H9 (cell line): ENCODE results near the gene LILRB3. TPM values are rescaled to one million over a fixed set of nuclear protein-coding genes. Genes with fewer than 3 reads are reported as not detected.

ENCODE experiments used
- DNase-seq: peaks from one replicate; pipeline ENCODE4 v3.0.0-alpha.2; 2017
- H2AFZ ChIP-seq: one replicate; pipeline ENCODE4 v1.6.1; 2013; ENCODE audit warnings: mild to moderate bottlenecking, low read length, control low read depth, moderate library complexity
- H2AK5ac ChIP-seq: 2 replicates; pipeline ENCODE4 v1.6.1; 2013; ENCODE audit warnings: low read length, control low read depth, mixed read lengths; ENCODE audit not compliant: insufficient read length
- H2BK120ac ChIP-seq: one replicate; pipeline ENCODE4 v1.6.1; 2013; ENCODE audit warnings: low read depth, mild to moderate bottlenecking, low read length, control low read depth, inconsistent platforms; ENCODE audit not compliant: poor library complexity, severe bottlenecking
- H2BK12ac ChIP-seq: 2 replicates; pipeline ENCODE4 v1.6.1; 2013; ENCODE audit warnings: low read length, control low read depth, mixed read lengths, low read depth; ENCODE audit not compliant: insufficient read length
- H2BK15ac ChIP-seq: 2 replicates; pipeline ENCODE4 v1.6.1; 2013; ENCODE audit warnings: low read depth, low read length, control low read depth
- H2BK20ac ChIP-seq: one replicate; pipeline ENCODE4 v1.6.1; 2013; ENCODE audit warnings: low read depth, mild to moderate bottlenecking, low read length, control low read depth, inconsistent platforms; ENCODE audit not compliant: poor library complexity, severe bottlenecking
- H2BK5ac ChIP-seq: 2 replicates; pipeline ENCODE4 v1.6.1; 2013; ENCODE audit warnings: low read length, control low read depth, mixed read lengths; ENCODE audit not compliant: insufficient read length
- H3K14ac ChIP-seq: 2 replicates; pipeline ENCODE4 v1.6.1; 2013; ENCODE audit warnings: low read length, control low read depth; ENCODE audit not compliant: insufficient read depth
- H3K18ac ChIP-seq: 2 replicates; pipeline ENCODE4 v1.6.1; 2013; ENCODE audit warnings: low read depth, mild to moderate bottlenecking, mixed read lengths, low read length, control low read depth; ENCODE audit not compliant: insufficient read length
- H3K23ac ChIP-seq: 2 replicates; pipeline ENCODE4 v1.6.1; 2013; ENCODE audit warnings: low read length, control low read depth, mixed read lengths, low read depth; ENCODE audit not compliant: insufficient read length
- H3K23me2 ChIP-seq: 2 replicates; pipeline ENCODE4 v1.6.1; 2013; ENCODE audit warnings: low read depth, mild to moderate bottlenecking, mixed read lengths, low read length, control low read depth; ENCODE audit not compliant: insufficient read length, poor library complexity, severe bottlenecking
- H3K27ac ChIP-seq: 2 replicates; pipeline ENCODE4 v1.5.1; 2013; ENCODE audit warnings: low read length, control low read depth, mixed read lengths, low read depth; ENCODE audit not compliant: insufficient read length
- H3K27me3 ChIP-seq: 2 replicates; pipeline ENCODE4 v1.6.1; 2013; ENCODE audit warnings: low read length, control low read depth, inconsistent platforms; ENCODE audit not compliant: insufficient read depth
- H3K4ac ChIP-seq: 2 replicates; pipeline ENCODE4 v1.6.1; 2013; ENCODE audit warnings: low read depth, mild to moderate bottlenecking, control low read depth, inconsistent platforms, low read length, moderate library complexity
- H3K4me1 ChIP-seq: 2 replicates; pipeline ENCODE4 v1.6.1; 2013; ENCODE audit warnings: low read length, control low read depth, inconsistent platforms; ENCODE audit not compliant: insufficient read depth
- H3K4me2 ChIP-seq: 2 replicates; pipeline ENCODE4 v1.6.1; 2013; ENCODE audit warnings: low read length, control low read depth, mixed read lengths; ENCODE audit not compliant: insufficient read length, insufficient read depth
- H3K56ac ChIP-seq: 2 replicates; pipeline ENCODE4 v1.6.1; 2013; ENCODE audit warnings: low read depth, mild to moderate bottlenecking, mixed read lengths, low read length, control low read depth; ENCODE audit not compliant: insufficient read length
- H3K79me1 ChIP-seq: 2 replicates; pipeline ENCODE4 v1.6.1; 2013; ENCODE audit warnings: low read depth, mild to moderate bottlenecking, moderate library complexity, low read length, control low read depth, inconsistent platforms; ENCODE audit not compliant: insufficient read depth, poor library complexity, severe bottlenecking
- H3K79me2 ChIP-seq: 2 replicates; pipeline ENCODE4 v1.6.1; 2013; ENCODE audit warnings: low read length, control low read depth, inconsistent platforms; ENCODE audit not compliant: insufficient read depth
- H3K9ac ChIP-seq: 2 replicates; pipeline ENCODE4 v1.6.1; 2013; ENCODE audit warnings: low read length, control low read depth, mixed read lengths; ENCODE audit not compliant: insufficient read length; ENCODE audit errors: extremely low read depth
- H3K9me3 ChIP-seq: one replicate; pipeline ENCODE4 v1.6.1; 2013; ENCODE audit warnings: low read depth, low read length, inconsistent platforms; ENCODE audit not compliant: control insufficient read depth
- H3T11ph ChIP-seq: one replicate; pipeline ENCODE4 v1.6.1; 2013; ENCODE audit warnings: mild to moderate bottlenecking, low read length, control low read depth, inconsistent platforms
- H4K20me1 ChIP-seq: one replicate; pipeline ENCODE4 v1.6.1; 2013; ENCODE audit not compliant: control insufficient read depth, insufficient read length, insufficient read depth
- H4K5ac ChIP-seq: 2 replicates; pipeline ENCODE4 v1.6.1; 2013; ENCODE audit warnings: low read depth, mild to moderate bottlenecking, mixed read lengths, low read length, control low read depth; ENCODE audit not compliant: insufficient read length
- H4K8ac ChIP-seq: replicated peaks from 2 replicates; pipeline ENCODE4 v1.6.1; 2013; ENCODE audit warnings: low read length, control low read depth, mixed read lengths, low read depth; ENCODE audit not compliant: insufficient read length
- H4K91ac ChIP-seq: 2 replicates; pipeline ENCODE4 v1.6.1; 2013; ENCODE audit warnings: low read depth, mild to moderate bottlenecking, moderate library complexity, mixed read lengths, low read length, control low read depth; ENCODE audit not compliant: insufficient read length
- H3K27ac Mint-ChIP-seq, 3 experiments: 2 replicates in 2 of 3; 3 replicates in 1 of 3; pipeline ENCODE4 v1.8.0; 2020 to 2021; ENCODE audit warnings: mixed read lengths in 3 of 3, mild to moderate bottlenecking in 1 of 3, moderate library complexity in 1 of 3
- H3K27me3 Mint-ChIP-seq: 2 replicates; pipeline ENCODE4 v1.8.0; 2021; ENCODE audit warnings: low read depth, mild to moderate bottlenecking, moderate library complexity, mixed read lengths
- H3K36me3 Mint-ChIP-seq, 3 experiments: 2 replicates in 2 of 3; 3 replicates in 1 of 3; pipeline ENCODE4 v1.8.0; 2020 to 2021; ENCODE audit warnings: low read depth in 3 of 3, mixed read lengths in 3 of 3; ENCODE audit not compliant: insufficient read depth in 1 of 3
- H3K4me1 Mint-ChIP-seq, 2 experiments: 2 replicates each; pipeline ENCODE4 v1.8.0; 2020; ENCODE audit warnings: mixed read lengths in 2 of 2
- H3K4me3 Mint-ChIP-seq, 2 experiments: 2 replicates in 1 of 2; 3 replicates in 1 of 2; pipeline ENCODE4 v1.8.0; 2020 to 2021; ENCODE audit warnings: mild to moderate bottlenecking in 2 of 2, mixed read lengths in 2 of 2, moderate library complexity in 1 of 2
- H3K9me3 Mint-ChIP-seq, 2 experiments: 2 replicates in 1 of 2; 3 replicates in 1 of 2; pipeline ENCODE4 v1.8.0; 2020; ENCODE audit warnings: mild to moderate bottlenecking in 2 of 2, mixed read lengths in 2 of 2, moderate library complexity in 1 of 2
- WGBS: extraction: QIAGEN DNeasy Blood & Tissue Kit; methylation state at CpG from one replicate; pipeline ENCODE4 v1.1.7; 2013; ENCODE audit warnings: missing lambda C conversion rate, low lambda C conversion rate, mixed read lengths; ENCODE audit not compliant: insufficient read length; ENCODE audit errors: extremely low coverage; 5-methylcytosine and 5-hydroxymethylcytosine counted together
- total RNA-seq: library from RNA; stranded (reverse); gene quantifications from 2 replicates; pipeline ENCODE4 v1.2.1, GENCODE V29; 2021
- TF ChIP-seq, protein P1 (sequence below): fragments of 200-600 bp; sonication (generic); conservative IDR thresholded peaks from 3 replicates; pipeline ENCODE4 v1.8.0; 2021; ENCODE audit warnings: antibody characterized with exemption, mild to moderate bottlenecking

LILRB3 gene
- total RNA-seq, 1 experiment from 2014 or later = not detected

DNA sequence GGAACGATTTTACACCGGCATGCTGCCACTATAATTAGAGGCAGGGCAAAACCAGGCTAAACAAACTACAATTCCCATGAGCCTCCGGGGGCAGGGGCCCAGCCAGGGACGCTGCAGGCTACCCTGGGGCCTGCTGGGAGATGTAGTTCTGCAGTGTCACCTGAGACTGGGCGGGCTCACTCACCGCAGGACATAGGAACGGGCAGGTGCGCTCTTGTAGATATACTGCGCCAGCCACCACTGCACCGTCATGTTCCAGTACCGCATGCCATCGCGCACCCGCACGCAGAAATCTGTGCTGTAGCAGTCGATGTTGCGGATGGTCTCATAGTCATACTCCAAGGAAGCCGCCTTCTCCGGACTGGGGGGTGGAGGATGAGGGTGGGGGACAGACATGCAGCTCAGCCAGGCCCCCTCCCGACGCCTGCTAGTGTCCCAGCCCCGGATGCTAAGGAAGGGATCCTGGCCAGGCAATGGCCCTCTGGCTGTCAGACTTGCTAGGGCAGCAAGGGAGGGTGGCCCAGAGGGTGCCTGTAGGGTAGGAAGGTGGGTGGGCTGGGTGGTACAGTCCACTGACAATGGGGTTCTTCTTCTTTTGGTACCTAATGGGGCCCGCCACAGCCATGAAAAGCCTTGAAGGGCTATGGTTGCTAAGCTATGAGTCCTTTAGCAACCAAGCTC lies 44.1 kb downstream of the LILRB3 start:
- Histone ChIP-seq H3T11ph (no peak overlapping the region), H3K79me2 (no peaks in the 10 kb centered on the region), H3K4me2 (no peak overlapping the region), H4K20me1 (no peaks in the 10 kb centered on the region), H3K23me2 (no peaks in the 10 kb centered on the region), H3K14ac (no peak overlapping the region), H3K9ac (no peak overlapping the region), H3K4me1 (no peaks in the 10 kb centered on the region), H4K8ac (no peak overlapping the region), H2AK5ac (no peak overlapping the region), H2BK12ac (no peak overlapping the region), H4K5ac (no peak overlapping the region), H3K9me3 (no peaks in the 10 kb centered on the region), H2BK120ac (no peak overlapping the region), H2BK20ac (no peak overlapping the region), H3K27ac (no peak overlapping the region), H2AFZ (no peak overlapping the region), H2BK5ac (no peak overlapping the region), H3K56ac (no peak overlapping the region), H3K18ac (no peak overlapping the region), H3K4ac (no peak overlapping the region), H3K27me3 (no peaks in the 10 kb centered on the region), H3K79me1 (no peaks in the 10 kb centered on the region), H3K23ac (no peak overlapping the region), H2BK15ac (no peak overlapping the region), H4K91ac (no peak overlapping the region)
- Mint-ChIP-seq H3K4me3 (no peak overlapping the region), H3K27me3 (no peaks in the 10 kb centered on the region), H3K36me3 (peaks cover 19 to 40% (median 27%) of the 10 kb centered on the region in 3 experiments; a peak in 6 of 7 replicates), H3K4me1 (peaks cover 3 to 16% of the 10 kb centered on the region in 2 experiments; a peak in 2 of 4 replicates), H3K27ac (no peak overlapping the region), H3K9me3 (no peaks in the 10 kb centered on the region; a peak in 1 of 5 replicates)
- TF ChIP-seq, protein P1, sequence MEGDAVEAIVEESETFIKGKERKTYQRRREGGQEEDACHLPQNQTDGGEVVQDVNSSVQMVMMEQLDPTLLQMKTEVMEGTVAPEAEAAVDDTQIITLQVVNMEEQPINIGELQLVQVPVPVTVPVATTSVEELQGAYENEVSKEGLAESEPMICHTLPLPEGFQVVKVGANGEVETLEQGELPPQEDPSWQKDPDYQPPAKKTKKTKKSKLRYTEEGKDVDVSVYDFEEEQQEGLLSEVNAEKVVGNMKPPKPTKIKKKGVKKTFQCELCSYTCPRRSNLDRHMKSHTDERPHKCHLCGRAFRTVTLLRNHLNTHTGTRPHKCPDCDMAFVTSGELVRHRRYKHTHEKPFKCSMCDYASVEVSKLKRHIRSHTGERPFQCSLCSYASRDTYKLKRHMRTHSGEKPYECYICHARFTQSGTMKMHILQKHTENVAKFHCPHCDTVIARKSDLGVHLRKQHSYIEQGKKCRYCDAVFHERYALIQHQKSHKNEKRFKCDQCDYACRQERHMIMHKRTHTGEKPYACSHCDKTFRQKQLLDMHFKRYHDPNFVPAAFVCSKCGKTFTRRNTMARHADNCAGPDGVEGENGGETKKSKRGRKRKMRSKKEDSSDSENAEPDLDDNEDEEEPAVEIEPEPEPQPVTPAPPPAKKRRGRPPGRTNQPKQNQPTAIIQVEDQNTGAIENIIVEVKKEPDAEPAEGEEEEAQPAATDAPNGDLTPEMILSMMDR = no peak
- peak; percentile 87 for DNase-seq
- WGBS = no CpG with 5 or more reads among the region's 23 CpGs
